ENCODE measurements around the gene PADI3. TPM values are rescaled to one million over a fixed set of nuclear protein-coding genes. Genes with fewer than 3 reads are reported as not detected.

Gene PADI3
- total RNA-seq, 1 donor from 2014 or later: not detected

GRCh38 chr1:17330856-17331255 is 82.0 kb downstream of the PADI3 start:
- no peak overlapping the region for H3K27ac Mint-ChIP-seq (ENCODE audit: unreplicated experiment)
- no peaks in the 10 kb centered on the region for H3K9me3 Mint-ChIP-seq (ENCODE audit: unreplicated experiment)
- H3K27me3 Mint-ChIP-seq (ENCODE audit: unreplicated experiment): no peaks in the 10 kb centered on the region
- no peak overlapping the region for H3K4me3 Mint-ChIP-seq (ENCODE audit: unreplicated experiment)
- H3K4me1 Mint-ChIP-seq (ENCODE audit: unreplicated experiment): no peaks in the 10 kb centered on the region
- no peaks in the 10 kb centered on the region for H3K36me3 Mint-ChIP-seq (ENCODE audit: low read depth, unreplicated experiment)
- TF ChIP-seq CTCF (IDR thresholded peaks at IDR 0.05; ENCODE audit: unreplicated experiment): no peak
- no peak for DNase-seq (ENCODE audit: low spot score)

GRCh38 chr1:17333081-17333480 is 84.2 kb downstream of the PADI3 start:
- DNase-seq (ENCODE audit: low spot score): no peak
- Mint-ChIP-seq H3K4me3 (ENCODE audit: unreplicated experiment) (no peak overlapping the region), H3K4me1 (ENCODE audit: unreplicated experiment) (no peaks in the 10 kb centered on the region), H3K9me3 (ENCODE audit: unreplicated experiment) (no peaks in the 10 kb centered on the region), H3K36me3 (ENCODE audit: low read depth, unreplicated experiment) (no peaks in the 10 kb centered on the region), H3K27me3 (ENCODE audit: unreplicated experiment) (peaks cover 1% of the 10 kb centered on the region), H3K27ac (ENCODE audit: unreplicated experiment) (no peak overlapping the region)
- no peak for TF ChIP-seq CTCF (IDR thresholded peaks at IDR 0.05; ENCODE audit: unreplicated experiment)

Small RNA genes within 50 kb of the gene (microRNA-seq; reads per million reads assigned to microRNA genes)
- gene MIR3972 (ENCODE audit: unreplicated experiment): not detected

Other genes starting within 250 kb of the PADI3 start
- 55.6 TPM for gene ATP13A2, start 237.2 kb upstream of the PADI3 start, total RNA-seq (ENCODE audit: unreplicated experiment)
- gene SDHB, start 195.1 kb upstream of the PADI3 start, total RNA-seq (ENCODE audit: unreplicated experiment): 44.9 TPM
- 0.28 TPM for gene PADI2, start 129.6 kb upstream of the PADI3 start, total RNA-seq (ENCODE audit: unreplicated experiment)
- gene PADI1, start 44.0 kb upstream of the PADI3 start, total RNA-seq (ENCODE audit: unreplicated experiment): 0.08 TPM
- gene PADI4, start 59.1 kb downstream of the PADI3 start, total RNA-seq (ENCODE audit: unreplicated experiment): not detected
- gene PADI6, start 123.1 kb downstream of the PADI3 start, total RNA-seq (ENCODE audit: unreplicated experiment): not detected
- 180 TPM for gene RCC2, start 190.6 kb downstream of the PADI3 start, total RNA-seq (ENCODE audit: unreplicated experiment)